Kidney (tissue), 14 donors: ENCODE measurements around the gene SPSB4. TPM values are rescaled to one million over a fixed set of nuclear protein-coding genes. Genes with fewer than 3 reads are reported as not detected.
A peak's percentile ranks its signal among the peaks of the same experiment; 100 is the strongest.

ENCODE experiments used
- DNase-seq, 5 donors: peaks; one replicate each; pipeline ENCODE4 v3.0.0-alpha.2; 2013 to 2020
- FAIRE-seq: peaks from 2 replicates; lab custom pipeline; 2012; peaks lifted over from hg19 to GRCh38; lab: Jason Lieb, UNC
- H3K27ac ChIP-seq, 2 donors: one replicate each; pipeline ENCODE4 v1.7.0; 2013; ENCODE audit warnings: low read depth in 2 of 2, low read length in 2 of 2, inconsistent platforms in 1 of 2
- H3K27me3 ChIP-seq: one replicate; pipeline ENCODE4 v1.7.1; 2013; ENCODE audit warnings: low read length, inconsistent platforms; ENCODE audit not compliant: control insufficient read depth, insufficient read depth
- H3K36me3 ChIP-seq, 3 donors: one replicate each; pipeline versions ENCODE4 v1.7.0 to v1.7.1; 2013; ENCODE audit warnings: low read length in 3 of 3, control low read depth in 1 of 3, inconsistent platforms in 1 of 3; ENCODE audit not compliant: insufficient read depth in 3 of 3, control insufficient read depth in 2 of 3
- H3K4me1 ChIP-seq, 3 donors: one replicate each; pipeline versions ENCODE4 v1.7.0 to v1.7.1; 2013; ENCODE audit warnings: low read length in 3 of 3, inconsistent platforms in 1 of 3, low read depth in 1 of 3; ENCODE audit not compliant: control insufficient read depth in 2 of 3, insufficient read depth in 2 of 3
- H3K4me3 ChIP-seq, 3 donors: one replicate each; pipeline versions ENCODE4 v1.7.0 to v1.8.1; 2013; ENCODE audit warnings: low read length in 3 of 3, control low read depth in 1 of 3, inconsistent platforms in 1 of 3
- H3K9ac ChIP-seq, 3 donors: one replicate each; pipeline versions ENCODE4 v1.7.0 to v1.7.1; 2013; ENCODE audit warnings: low read length in 3 of 3, control low read depth in 1 of 3, inconsistent platforms in 1 of 3
- H3K9me3 ChIP-seq, 3 donors: one replicate each; pipeline versions ENCODE4 v1.7.0 to v1.7.1; 2013; ENCODE audit warnings: low read length in 3 of 3, control low read depth in 1 of 3, inconsistent platforms in 1 of 3; ENCODE audit not compliant: control insufficient read depth in 2 of 3, insufficient read depth in 1 of 3
- CTCF ChIP-seq: IDR thresholded peaks from 3 replicates; pipeline ENCODE4 v1.5.1; 2012; ENCODE audit warnings: mild to moderate bottlenecking, moderate library complexity, borderline replicate concordance; ENCODE audit not compliant: insufficient read depth; ENCODE audit errors: extremely low read depth
- intact Hi-C: fragments of 100-400 bp; cut with DNase I; formaldehyde crosslinking; loops from one replicate; pipeline ENCODE4 v1.11.1; 2022
- polyA plus RNA-seq: library from polyadenylated mRNA; stranded (reverse); fragments of 350-450 nt; fragmentation: Illumina TruSeq; extraction: RNeasy Lipid Tissue Mini Kit (QIAGEN cat#74804); gene quantifications from one replicate; pipeline ENCODE4 v1.2.3, GENCODE V29; 2014; ENCODE audit warnings: low read depth, low replicate concordance; ENCODE audit not compliant: insufficient read depth
- total RNA-seq: library from RNA; stranded (reverse); fragmentation: NEBNext Ultra II Directional; extraction: Animal tissue kit (Norgen Biotek cat#: 25700); gene quantifications from one replicate; pipeline ENCODE4 v1.2.1, GENCODE V29; 2021
- donor health status: control.
- donor health status: control.
- donor health status: control.
- donor health status: control.
- donor health status: control.
- donor health status: DM: yes; HTN: yes; CAD: no.
- donor health status: Normal renal cell carcinoma (clear cell type).

SPSB4 gene
- total and polyA plus RNA-seq, 2 donors from 2014 or later, result 0.57 to 1.9 TPM

DNA sequence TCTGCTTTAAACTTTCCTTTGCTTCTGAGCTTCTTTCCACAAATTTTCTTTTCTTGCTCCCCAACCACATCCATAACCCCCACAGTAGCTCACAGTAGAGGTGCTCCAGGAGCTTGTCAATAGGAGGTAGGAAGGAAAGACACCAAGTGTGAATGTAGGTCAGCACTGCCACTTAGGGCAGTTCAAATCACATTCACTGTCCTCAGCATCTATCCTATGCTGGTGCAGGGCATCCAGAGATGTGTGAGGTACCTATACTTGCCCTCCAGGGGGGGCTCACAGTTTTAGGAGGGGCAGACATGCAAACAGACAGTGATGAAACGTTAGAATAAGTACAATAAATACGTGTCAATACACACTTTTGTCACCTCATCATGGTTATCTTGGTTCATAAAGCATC is 1.5 kb upstream of the SPSB4 start:
- DNase-seq (no peak), FAIRE-seq (no peak)
- H3K27me3 ChIP-seq, result no peaks in the 10 kb centered on the region
- no peak overlapping the region for H3K9ac ChIP-seq
- H3K36me3 ChIP-seq, result no peaks in the 10 kb centered on the region
- no peak overlapping the region for H3K4me3 ChIP-seq
- no peaks in the 10 kb centered on the region for H3K9me3 ChIP-seq
- intact Hi-C loops, result no loop called here
- no peak for TF ChIP-seq CTCF
- no peak overlapping the region for H3K27ac ChIP-seq
- peaks cover 0 to 7% (median 6%) of the 10 kb centered on the region in 3 donors for H3K4me1 ChIP-seq

GRCh38 chr3:141051443-141052200 is 475 bp downstream of the SPSB4 start:
- peaks cover 0 to 13% (median 7%) of the 10 kb centered on the region in 3 donors for H3K4me1 ChIP-seq

DNA sequence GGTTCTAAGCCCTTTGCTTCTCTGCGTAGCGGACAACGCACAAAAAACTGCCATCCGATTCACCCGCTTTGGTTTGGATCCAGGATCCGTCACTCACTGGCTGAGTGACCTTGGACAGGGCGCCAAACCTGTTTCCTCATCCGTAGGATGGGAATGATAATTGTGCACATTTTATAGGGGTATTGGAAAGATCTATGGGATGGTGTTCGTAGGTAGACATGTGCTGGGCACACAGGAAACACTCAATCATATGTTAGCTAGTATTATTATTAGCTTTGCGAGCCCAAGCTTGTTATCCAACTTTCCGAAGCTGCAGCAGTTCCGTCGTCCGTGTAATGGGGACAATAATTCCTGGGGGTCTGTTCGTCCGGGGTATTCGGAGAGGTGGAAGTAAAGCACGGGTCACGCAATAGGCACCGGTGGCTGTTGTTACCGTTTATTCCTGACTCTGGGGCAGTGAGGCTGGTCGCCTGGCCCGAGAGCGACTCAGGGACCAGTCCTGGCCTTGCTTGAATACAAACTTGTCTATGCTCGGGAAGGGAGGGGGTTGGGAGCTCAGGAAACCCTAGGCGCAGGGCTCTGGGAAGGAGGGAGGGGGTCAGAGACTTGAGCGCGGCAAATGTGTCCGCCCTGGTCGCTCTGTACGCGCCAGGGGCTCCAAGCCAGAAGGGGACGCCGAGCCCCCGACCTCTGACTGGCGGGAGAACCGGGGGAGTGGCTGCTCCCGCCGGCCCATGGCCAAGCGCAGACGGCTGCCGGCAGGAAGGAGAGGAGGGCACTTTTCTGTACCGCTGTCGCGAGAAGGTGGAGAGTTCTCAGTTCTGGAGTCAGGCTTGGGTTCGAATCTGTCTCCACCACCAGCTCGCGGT is 1.3 kb downstream of the SPSB4 start:
- H3K27ac ChIP-seq, result no peak overlapping the region
- DNase-seq, result peak in 4 of 5 donors; percentile 78 to 89 (median 86)
- intact Hi-C loops, result no loop called here

More at GRCh38 chr3:141051443-141052200, 475 bp downstream of the SPSB4 start:
- Histone ChIP-seq H3K27ac (no peak overlapping the region), H3K36me3 (no peaks in the 10 kb centered on the region), H3K27me3 (no peaks in the 10 kb centered on the region), H3K4me3 (peak overlapping the region; percentile 28 to 80 (median 45)), H3K9ac (peak overlapping the region in 1 of 3 donors; percentile 56), H3K9me3 (no peaks in the 10 kb centered on the region)
- FAIRE-seq (no peak), DNase-seq (peak; percentile 67 to 86 (median 77))
- no peak for TF ChIP-seq CTCF
- intact Hi-C loops, result no loop called here

More for the DNA sequence above, 1.3 kb downstream of the SPSB4 start:
- H3K9me3 ChIP-seq, result no peaks in the 10 kb centered on the region
- no peak for FAIRE-seq
- H3K4me3 ChIP-seq, result peak overlapping the region; percentile 28 to 80 (median 45)
- no peak for TF ChIP-seq CTCF
- peaks cover 0 to 15% (median 7%) of the 10 kb centered on the region in 3 donors for H3K4me1 ChIP-seq
- H3K9ac ChIP-seq, result peak overlapping the region in 2 of 3 donors; percentile 43 to 56
- H3K27me3 ChIP-seq, result no peaks in the 10 kb centered on the region
- no peaks in the 10 kb centered on the region for H3K36me3 ChIP-seq
